NCI-H128 (cell line): ENCODE results near the gene TNNI3K.

Source experiments
- DNase-seq: peaks from one replicate; lab custom pipeline; 2025; ENCODE audit not compliant: unreplicated experiment; lab: John Stamatoyannopoulos, UW

Gene TNNI3K

GRCh38 chr1:74314438-74314837 is 79.3 kb downstream of the TNNI3K start:
- no peak for DNase-seq

GRCh38 chr1:74316302-74316701 is 81.1 kb downstream of the TNNI3K start:
- DNase-seq = no peak

- no peak for DNase-seq
Measured at GRCh38 chr1:74317663-74318062, 82.5 kb downstream of the TNNI3K start.

- DNase-seq = no peak
Measured at GRCh38 chr1:74323937-74324473, 88.8 kb downstream of the TNNI3K start.

GRCh38 chr1:74324684-74325448 is 89.7 kb downstream of the TNNI3K start:
- no peak for DNase-seq

- DNase-seq = no peak
Measured at GRCh38 chr1:74328851-74329250, 93.7 kb downstream of the TNNI3K start.

GRCh38 chr1:74333244-74333643 is 98.1 kb downstream of the TNNI3K start:
- DNase-seq = no peak

GRCh38 chr1:74334147-74334546 is 99.0 kb downstream of the TNNI3K start:
- DNase-seq = no peak

- DNase-seq = no peak
Measured at GRCh38 chr1:74340656-74341055, 105.5 kb downstream of the TNNI3K start.

GRCh38 chr1:74341702-74342339 is 106.6 kb downstream of the TNNI3K start:
- no peak for DNase-seq

- peak; percentile 49 for DNase-seq
Measured at GRCh38 chr1:74343216-74343615, 108.0 kb downstream of the TNNI3K start.

GRCh38 chr1:74344387-74344786 is 109.2 kb downstream of the TNNI3K start:
- no peak for DNase-seq

- no peak for DNase-seq
Measured at GRCh38 chr1:74356493-74356892, 121.3 kb downstream of the TNNI3K start.

- DNase-seq = no peak
Measured at GRCh38 chr1:74357150-74357549, 122.0 kb downstream of the TNNI3K start.

GRCh38 chr1:74357756-74358155 is 122.6 kb downstream of the TNNI3K start:
- DNase-seq = no peak

GRCh38 chr1:74362691-74363090 is 127.5 kb downstream of the TNNI3K start:
- no peak for DNase-seq

- no peak for DNase-seq
Measured at GRCh38 chr1:74363220-74363619, 128.0 kb downstream of the TNNI3K start.

GRCh38 chr1:74367175-74367813 is 132.1 kb downstream of the TNNI3K start:
- no peak for DNase-seq

- DNase-seq = no peak
Measured at GRCh38 chr1:74368335-74368734, 133.1 kb downstream of the TNNI3K start.

- no peak for DNase-seq
Measured at GRCh38 chr1:74375376-74375775, 140.2 kb downstream of the TNNI3K start.

GRCh38 chr1:74380252-74380651 is 145.1 kb downstream of the TNNI3K start:
- no peak for DNase-seq

- no peak for DNase-seq
Measured at GRCh38 chr1:74388855-74389254, 153.7 kb downstream of the TNNI3K start.
